Neural cell (in vitro differentiated cells): ENCODE results near the gene MAT2B. TPM values are rescaled to one million over a fixed set of nuclear protein-coding genes. Genes with fewer than 3 reads are reported as not detected.

Experiments
- H2AFZ ChIP-seq: fragments of 200-600, 300-800 bp; sonication (generic), shearing (Covaris generic); 2 replicates; pipeline ENCODE4 v1.6.0; 2014; ENCODE audit warnings: low read depth, mild to moderate bottlenecking, antibody characterized with exemption, low read length, moderate library complexity
- H3F3A ChIP-seq: fragments of 200-600 bp; shearing (Covaris generic); 2 replicates; pipeline ENCODE4 v1.6.1; 2016; ENCODE audit warnings: mild to moderate bottlenecking, moderate library complexity, mixed read lengths, antibody characterized with exemption, low read length; ENCODE audit not compliant: insufficient read depth, poor library complexity, severe bottlenecking
- H3K27ac ChIP-seq: fragments of 200-600, 300-800 bp; sonication (generic), shearing (Covaris generic); 2 replicates; pipeline ENCODE4 v1.5.1; 2014; ENCODE audit warnings: mild to moderate bottlenecking, low read length, moderate library complexity
- H3K27me3 ChIP-seq: fragments of 300-800, 200-600 bp; sonication (generic), shearing (Covaris generic); 2 replicates; pipeline ENCODE4 v1.6.0; 2014; ENCODE audit warnings: mild to moderate bottlenecking, low read depth, low read length, moderate library complexity; ENCODE audit not compliant: insufficient read depth
- H3K36me3 ChIP-seq: fragments of 300-800, 200-600 bp; sonication (generic), shearing (Covaris generic); 2 replicates; pipeline ENCODE4 v1.5.1; 2014; ENCODE audit warnings: mild to moderate bottlenecking, antibody characterized with exemption, low read length, moderate library complexity; ENCODE audit not compliant: insufficient read depth
- H3K4me2 ChIP-seq: fragments of 300-800, 200-600 bp; sonication (generic), shearing (Covaris generic); 2 replicates; pipeline ENCODE4 v1.6.0; 2014; ENCODE audit warnings: mild to moderate bottlenecking, low read length
- H3K4me3 ChIP-seq: fragments of 300-800, 200-600 bp; sonication (generic), shearing (Covaris generic); 2 replicates; pipeline ENCODE4 v1.5.1; 2014; ENCODE audit warnings: mild to moderate bottlenecking, low read length, moderate library complexity
- H3K79me2 ChIP-seq: fragments of 200-600 bp; shearing (Covaris generic); replicated peaks from 2 replicates; pipeline ENCODE4 v1.6.0; 2014; ENCODE audit warnings: mild to moderate bottlenecking, low read length, moderate library complexity; ENCODE audit not compliant: insufficient read depth
- H3K9ac ChIP-seq: fragments of 300-800, 200-600 bp; sonication (generic), shearing (Covaris generic); 2 replicates; pipeline ENCODE4 v1.6.1; 2016; ENCODE audit warnings: mild to moderate bottlenecking, low read length, mixed read lengths
- H3K9me2 ChIP-seq: fragments of 200-600 bp; shearing (Covaris generic); 2 replicates; pipeline ENCODE4 v1.6.1; 2016; ENCODE audit warnings: mild to moderate bottlenecking, low read length, mixed read lengths; ENCODE audit not compliant: insufficient read depth
- H3K9me3 ChIP-seq: fragments of 200-600, 300-800 bp; sonication (generic), shearing (Covaris generic); 2 replicates; pipeline ENCODE4 v1.6.1; 2016; ENCODE audit warnings: mild to moderate bottlenecking, mixed run types, low read length, moderate library complexity, mixed read lengths
- H4K20me1 ChIP-seq: fragments of 200-600 bp; shearing (Covaris generic); 2 replicates; pipeline ENCODE4 v1.6.1; 2016; ENCODE audit warnings: mild to moderate bottlenecking, mixed run types; ENCODE audit not compliant: insufficient read depth
- EP300 ChIP-seq: fragments of 450-650 bp; conservative IDR thresholded peaks from 2 replicates; pipeline ENCODE4 v1.6.1; 2014; ENCODE audit warnings: antibody characterized with exemption, mild to moderate bottlenecking, moderate library complexity; ENCODE audit not compliant: poor library complexity, severe bottlenecking
- EZH2 ChIP-seq: fragments of 200-600, 300-800 bp; shearing (Covaris generic), sonication (generic); IDR thresholded peaks from 2 replicates; pipeline ENCODE4 v1.6.1; 2014; ENCODE audit warnings: antibody characterized with exemption, low read length, borderline replicate concordance, mild to moderate bottlenecking; ENCODE audit not compliant: insufficient read depth, poor library complexity, severe bottlenecking
- MXI1 ChIP-seq: fragments of 450-650 bp; conservative IDR thresholded peaks from 2 replicates; pipeline ENCODE4 v1.6.1; 2014; ENCODE audit warnings: antibody characterized with exemption, mild to moderate bottlenecking; ENCODE audit not compliant: poor library complexity, severe bottlenecking
- POLR2AphosphoS5 ChIP-seq: IDR thresholded peaks from 2 replicates; pipeline ENCODE4 v1.6.1; 2012
- RAD21 ChIP-seq: fragments of 450-650 bp; conservative IDR thresholded peaks from 2 replicates; pipeline ENCODE4 v1.6.1; 2014; ENCODE audit warnings: antibody characterized with exemption, mild to moderate bottlenecking, moderate library complexity
- SMC3 ChIP-seq: fragments of 450-650 bp; conservative IDR thresholded peaks from 2 replicates; pipeline ENCODE4 v1.6.1; 2014; ENCODE audit warnings: antibody characterized with exemption, mild to moderate bottlenecking, moderate library complexity; ENCODE audit not compliant: poor library complexity
- TAF1 ChIP-seq: IDR thresholded peaks from 2 replicates; pipeline ENCODE4 v1.6.1; 2012; ENCODE audit warnings: low read depth
- polyA plus RNA-seq: library from polyadenylated mRNA; depleted of rRNA; stranded (reverse); fragments of >200 nt; gene quantifications from 2 replicates; pipeline ENCODE4 v1.2.3, GENCODE V29; 2014
- TF ChIP-seq, protein P1 (sequence below): IDR thresholded peaks from 2 replicates; pipeline ENCODE4 v1.6.1; 2012; ENCODE audit warnings: borderline replicate concordance
- TF ChIP-seq, protein P2 (sequence below): fragments of 450-650 bp; IDR thresholded peaks from 2 replicates; pipeline ENCODE4 v1.5.1; 2014; ENCODE audit warnings: antibody characterized with exemption, mild to moderate bottlenecking, moderate library complexity; ENCODE audit not compliant: poor library complexity, severe bottlenecking

MAT2B gene
- polyA plus RNA-seq, 1 donor from 2014 or later: 31.8 TPM

DNA sequence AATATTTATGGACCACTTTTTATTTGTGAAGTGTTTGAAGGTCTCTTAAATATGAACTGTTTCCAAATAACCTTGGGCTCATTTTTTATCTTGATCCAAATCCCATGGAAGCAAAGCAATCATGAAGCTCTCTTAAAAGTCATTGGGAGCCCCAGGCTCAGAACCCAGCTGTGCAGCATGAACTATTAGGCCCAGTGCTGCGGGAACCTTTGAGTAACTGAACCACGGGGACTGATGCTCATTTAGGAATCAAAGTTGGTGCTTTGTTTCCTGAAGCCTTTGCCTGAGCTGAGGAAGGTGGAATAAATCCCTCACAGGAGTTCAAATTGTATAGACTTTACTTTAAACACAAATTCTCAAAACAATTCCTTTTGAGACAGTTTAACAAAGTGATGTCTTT, 27.8 kb downstream of the MAT2B start:
- H2AFZ ChIP-seq: no peak overlapping the region
- no peak overlapping the region for H3K27ac ChIP-seq
- TF ChIP-seq TAF1 (no peak), EP300 (no peak), RAD21 (no peak), POLR2AphosphoS5 (no peak), SMC3 (no peak), MXI1 (no peak), EZH2 (no peak)
- TF ChIP-seq, protein P1, sequence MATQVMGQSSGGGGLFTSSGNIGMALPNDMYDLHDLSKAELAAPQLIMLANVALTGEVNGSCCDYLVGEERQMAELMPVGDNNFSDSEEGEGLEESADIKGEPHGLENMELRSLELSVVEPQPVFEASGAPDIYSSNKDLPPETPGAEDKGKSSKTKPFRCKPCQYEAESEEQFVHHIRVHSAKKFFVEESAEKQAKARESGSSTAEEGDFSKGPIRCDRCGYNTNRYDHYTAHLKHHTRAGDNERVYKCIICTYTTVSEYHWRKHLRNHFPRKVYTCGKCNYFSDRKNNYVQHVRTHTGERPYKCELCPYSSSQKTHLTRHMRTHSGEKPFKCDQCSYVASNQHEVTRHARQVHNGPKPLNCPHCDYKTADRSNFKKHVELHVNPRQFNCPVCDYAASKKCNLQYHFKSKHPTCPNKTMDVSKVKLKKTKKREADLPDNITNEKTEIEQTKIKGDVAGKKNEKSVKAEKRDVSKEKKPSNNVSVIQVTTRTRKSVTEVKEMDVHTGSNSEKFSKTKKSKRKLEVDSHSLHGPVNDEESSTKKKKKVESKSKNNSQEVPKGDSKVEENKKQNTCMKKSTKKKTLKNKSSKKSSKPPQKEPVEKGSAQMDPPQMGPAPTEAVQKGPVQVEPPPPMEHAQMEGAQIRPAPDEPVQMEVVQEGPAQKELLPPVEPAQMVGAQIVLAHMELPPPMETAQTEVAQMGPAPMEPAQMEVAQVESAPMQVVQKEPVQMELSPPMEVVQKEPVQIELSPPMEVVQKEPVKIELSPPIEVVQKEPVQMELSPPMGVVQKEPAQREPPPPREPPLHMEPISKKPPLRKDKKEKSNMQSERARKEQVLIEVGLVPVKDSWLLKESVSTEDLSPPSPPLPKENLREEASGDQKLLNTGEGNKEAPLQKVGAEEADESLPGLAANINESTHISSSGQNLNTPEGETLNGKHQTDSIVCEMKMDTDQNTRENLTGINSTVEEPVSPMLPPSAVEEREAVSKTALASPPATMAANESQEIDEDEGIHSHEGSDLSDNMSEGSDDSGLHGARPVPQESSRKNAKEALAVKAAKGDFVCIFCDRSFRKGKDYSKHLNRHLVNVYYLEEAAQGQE: no peak
- TF ChIP-seq, protein P2, sequence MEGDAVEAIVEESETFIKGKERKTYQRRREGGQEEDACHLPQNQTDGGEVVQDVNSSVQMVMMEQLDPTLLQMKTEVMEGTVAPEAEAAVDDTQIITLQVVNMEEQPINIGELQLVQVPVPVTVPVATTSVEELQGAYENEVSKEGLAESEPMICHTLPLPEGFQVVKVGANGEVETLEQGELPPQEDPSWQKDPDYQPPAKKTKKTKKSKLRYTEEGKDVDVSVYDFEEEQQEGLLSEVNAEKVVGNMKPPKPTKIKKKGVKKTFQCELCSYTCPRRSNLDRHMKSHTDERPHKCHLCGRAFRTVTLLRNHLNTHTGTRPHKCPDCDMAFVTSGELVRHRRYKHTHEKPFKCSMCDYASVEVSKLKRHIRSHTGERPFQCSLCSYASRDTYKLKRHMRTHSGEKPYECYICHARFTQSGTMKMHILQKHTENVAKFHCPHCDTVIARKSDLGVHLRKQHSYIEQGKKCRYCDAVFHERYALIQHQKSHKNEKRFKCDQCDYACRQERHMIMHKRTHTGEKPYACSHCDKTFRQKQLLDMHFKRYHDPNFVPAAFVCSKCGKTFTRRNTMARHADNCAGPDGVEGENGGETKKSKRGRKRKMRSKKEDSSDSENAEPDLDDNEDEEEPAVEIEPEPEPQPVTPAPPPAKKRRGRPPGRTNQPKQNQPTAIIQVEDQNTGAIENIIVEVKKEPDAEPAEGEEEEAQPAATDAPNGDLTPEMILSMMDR: no peak
- H3K9me3 ChIP-seq: no peaks in the 10 kb centered on the region
- no peak overlapping the region for H3K4me3 ChIP-seq
- H4K20me1 ChIP-seq: no peaks in the 10 kb centered on the region
- no peak overlapping the region for H3K4me2 ChIP-seq
- no peaks in the 10 kb centered on the region for H3F3A ChIP-seq
- H3K27me3 ChIP-seq: no peaks in the 10 kb centered on the region
- H3K9ac ChIP-seq: no peak overlapping the region
- no peaks in the 10 kb centered on the region for H3K79me2 ChIP-seq
- no peaks in the 10 kb centered on the region for H3K9me2 ChIP-seq
- no peaks in the 10 kb centered on the region for H3K36me3 ChIP-seq

DNA sequence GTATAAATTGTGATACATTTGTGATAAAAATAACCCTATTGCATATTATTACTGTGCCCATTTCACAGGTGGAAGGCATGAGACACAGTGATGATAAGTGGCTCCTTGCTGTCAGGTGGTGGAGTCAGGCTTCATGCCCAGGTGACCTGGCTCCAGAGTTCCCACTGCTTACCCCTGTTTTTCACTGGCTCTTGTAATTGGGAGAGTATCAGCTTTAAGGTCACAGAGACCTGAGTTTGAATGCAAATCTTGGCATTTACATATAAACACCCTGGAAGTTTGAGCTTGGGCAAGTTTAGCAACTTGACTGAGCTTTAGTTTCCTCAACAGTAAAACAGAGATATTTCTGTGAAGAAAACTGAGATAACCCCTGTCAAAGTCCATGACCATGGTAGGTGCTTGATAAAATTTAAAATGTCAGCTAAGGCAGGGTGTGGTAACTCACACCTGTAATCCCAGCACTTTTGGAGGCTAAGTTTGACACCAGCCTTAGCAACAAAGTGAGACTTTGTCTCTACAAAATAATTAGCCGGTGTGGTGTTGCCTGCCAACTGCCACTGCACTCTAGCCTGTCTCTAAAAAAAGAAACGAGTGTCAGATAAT, 29.2 kb downstream of the MAT2B start:
- no peak overlapping the region for H3K4me3 ChIP-seq
- no peaks in the 10 kb centered on the region for H3F3A ChIP-seq
- no peaks in the 10 kb centered on the region for H3K27me3 ChIP-seq
- no peaks in the 10 kb centered on the region for H3K36me3 ChIP-seq
- TF ChIP-seq MXI1 (no peak), EZH2 (no peak), RAD21 (no peak), EP300 (no peak)
- TF ChIP-seq, protein P2: no peak
- TF ChIP-seq, protein P1: no peak
- no peaks in the 10 kb centered on the region for H3K9me2 ChIP-seq
- no peak overlapping the region for H2AFZ ChIP-seq
- no peaks in the 10 kb centered on the region for H3K9me3 ChIP-seq
- no peaks in the 10 kb centered on the region for H3K79me2 ChIP-seq
- no peak overlapping the region for H3K27ac ChIP-seq
- H3K4me2 ChIP-seq: no peak overlapping the region
- no peak overlapping the region for H3K9ac ChIP-seq
- H4K20me1 ChIP-seq: no peaks in the 10 kb centered on the region
